MCF 10A (cell line): Measurements from ENCODE around the gene CAMK1D. TPM values are rescaled to one million over a fixed set of nuclear protein-coding genes. Genes with fewer than 3 reads are reported as not detected.

Experiments used
- BruUV-seq: library from RNA; stranded (reverse); fragments of 400-500 nt; replicated peaks from 2 replicates; lab custom pipeline; 2021; lab: Mats Ljungman, UMichigan
- CTCF ChIA-PET: fragments of 300-600 bp; sonication (Branson Sonifier 250); formaldehyde crosslinking; extraction: SDS; loops from one replicate; lab custom pipeline; 2021; ENCODE audit warnings: antibody characterized with exemption, inconsistent platforms; lab: Yijun Ruan, JAX
- POLR2A ChIA-PET: fragments of 300-600, 350-650 bp; sonication (Branson Sonifier 250); formaldehyde crosslinking; extraction: SDS; loops from one replicate; lab custom pipeline; 2020; ENCODE audit warnings: antibody characterized with exemption, inconsistent platforms; lab: Yijun Ruan, JAX
- DNase-seq: peaks from one replicate; pipeline ENCODE4 v3.0.0-alpha.2; 2018; ENCODE audit not compliant: unreplicated experiment
- H3K27ac Mint-ChIP-seq: one replicate; pipeline ENCODE4 v1.8.0; 2022; ENCODE audit warnings: mild to moderate bottlenecking, low read depth, mixed read lengths; ENCODE audit not compliant: unreplicated experiment
- H3K27me3 Mint-ChIP-seq: one replicate; pipeline ENCODE4 v1.8.0; 2022; ENCODE audit warnings: mixed read lengths; ENCODE audit not compliant: insufficient read depth, unreplicated experiment
- H3K36me3 Mint-ChIP-seq: one replicate; pipeline ENCODE4 v1.8.0; 2022; ENCODE audit warnings: mild to moderate bottlenecking, moderate library complexity, mixed read lengths; ENCODE audit not compliant: insufficient read depth, unreplicated experiment
- H3K4me1 Mint-ChIP-seq: one replicate; pipeline ENCODE4 v1.8.0; 2022; ENCODE audit warnings: mixed read lengths; ENCODE audit not compliant: insufficient read depth, unreplicated experiment
- H3K4me3 Mint-ChIP-seq: one replicate; pipeline ENCODE4 v1.8.0; 2022; ENCODE audit warnings: mild to moderate bottlenecking, moderate library complexity, mixed read lengths; ENCODE audit not compliant: unreplicated experiment
- H3K9me3 Mint-ChIP-seq: one replicate; pipeline ENCODE4 v1.8.0; 2022; ENCODE audit warnings: mixed read lengths; ENCODE audit not compliant: unreplicated experiment
- CTCF ChIP-seq: fragments of 200-600 bp; IDR thresholded peaks from one replicate; pipeline ENCODE4 v1.8.0; 2022; ENCODE audit warnings: antibody characterized with exemption, mild to moderate bottlenecking; ENCODE audit not compliant: unreplicated experiment
- intact Hi-C: fragments of 100-400 bp; cut with micrococcal nuclease; formaldehyde crosslinking; loops from 2 replicates; pipeline ENCODE4 v1.14.1; 2022
- total RNA-seq: library from RNA; stranded (reverse); gene quantifications from 2 replicates; pipeline ENCODE4 v1.2.3, GENCODE V29; 2022

The CAMK1D gene
- total RNA-seq, 1 experiment from 2014 or later: 1.7 TPM

GRCh38 chr10:12430406-12430982, 81.1 kb downstream of the CAMK1D start:
- intact Hi-C loops: no loop called here
- H3K36me3 Mint-ChIP-seq: no peaks in the 10 kb centered on the region
- POLR2A ChIA-PET: no interaction called here
- H3K27ac Mint-ChIP-seq: no peak overlapping the region
- no peaks in the 10 kb centered on the region for H3K4me1 Mint-ChIP-seq
- TF ChIP-seq CTCF: no peak
- no TSS peak for BruUV-seq
- H3K27me3 Mint-ChIP-seq: peaks cover 40% of the 10 kb centered on the region
- no peak overlapping the region for H3K4me3 Mint-ChIP-seq
- CTCF ChIA-PET: interaction anchor here (0.7 kb wide), 1 partner anchor 21 kb away, joined by 4 read pairs; no protein-coding TSS in a partner anchor
- no peaks in the 10 kb centered on the region for H3K9me3 Mint-ChIP-seq
- no peak for DNase-seq

- no peaks in the 10 kb centered on the region for H3K9me3 Mint-ChIP-seq
- H3K4me3 Mint-ChIP-seq: no peak overlapping the region
- POLR2A ChIA-PET: interaction anchor here (0.7 kb wide), 1 partner anchor 145 kb away, joined by 4 read pairs; no protein-coding TSS in a partner anchor
- CTCF ChIA-PET: interaction anchor here (0.6 to 0.7 kb wide), 5 partner anchors 22 to 213 kb away, joined by 3 to 4 read pairs (median 3); no protein-coding TSS in a partner anchor
- no peaks in the 10 kb centered on the region for H3K4me1 Mint-ChIP-seq
- no TSS peak for BruUV-seq
- intact Hi-C loops: no loop called here
- H3K36me3 Mint-ChIP-seq: no peaks in the 10 kb centered on the region
- no peak for TF ChIP-seq CTCF
- H3K27ac Mint-ChIP-seq: no peak overlapping the region
- H3K27me3 Mint-ChIP-seq: peaks cover 44% of the 10 kb centered on the region
- no peak for DNase-seq
These were observed 82.1 kb downstream of the CAMK1D start for GRCh38 chr10:12431151-12432101.

- ChIA-PET POLR2A (interaction anchor here (0.7 to 1.1 kb wide), 2 partner anchors 76 to 144 kb away, joined by 3 to 4 read pairs; no protein-coding TSS in a partner anchor), CTCF (interaction anchor here (0.6 kb wide), 1 partner anchor 121 kb away, joined by 3 read pairs; no protein-coding TSS in a partner anchor)
- intact Hi-C loops: no loop called here
- no peaks in the 10 kb centered on the region for H3K4me1 Mint-ChIP-seq
- BruUV-seq: no TSS peak
- no peaks in the 10 kb centered on the region for H3K36me3 Mint-ChIP-seq
- peaks cover 56% of the 10 kb centered on the region for H3K27me3 Mint-ChIP-seq
- no peak overlapping the region for H3K4me3 Mint-ChIP-seq
- TF ChIP-seq CTCF: no peak
- DNase-seq: no peak
- no peaks in the 10 kb centered on the region for H3K9me3 Mint-ChIP-seq
- no peak overlapping the region for H3K27ac Mint-ChIP-seq
These were observed 83.2 kb downstream of the CAMK1D start for GRCh38 chr10:12432402-12433189.
